Mononuclear cell (primary cell): ENCODE results near the gene DNAH14. TPM values are rescaled to one million over a fixed set of nuclear protein-coding genes. Genes with fewer than 3 reads are reported as not detected.
"Not testable (repeated sequence)": the region's sequence is repeated elsewhere in the genome, so short reads cannot be mapped to it uniquely, and the experiment has no call there.

Experiments used
- H3K27me3 ChIP-seq: 2 replicates; pipeline ENCODE4 v1.6.0; 2011; ENCODE audit warnings: low read length, control low read depth; ENCODE audit not compliant: insufficient read depth
- H3K4me1 ChIP-seq: 2 replicates; pipeline ENCODE4 v1.5.1; 2011; ENCODE audit warnings: mild to moderate bottlenecking, low read length, control low read depth; ENCODE audit not compliant: insufficient read depth
- H3K4me3 ChIP-seq: 2 replicates; pipeline ENCODE4 v1.5.1; 2011; ENCODE audit warnings: mild to moderate bottlenecking, low read length, moderate library complexity
- H3K9me3 ChIP-seq: 2 replicates; pipeline ENCODE4 v1.5.1; 2011; ENCODE audit warnings: low read depth, mild to moderate bottlenecking, control low read depth, low read length
- total RNA-seq: library from RNA; depleted of rRNA; stranded (reverse); fragments of >200 nt; gene quantifications from one replicate; pipeline ENCODE4 v1.2.3, GENCODE V29; 2012

DNAH14 gene
- total RNA-seq, 1 donor, result 2.7 TPM

DNA sequence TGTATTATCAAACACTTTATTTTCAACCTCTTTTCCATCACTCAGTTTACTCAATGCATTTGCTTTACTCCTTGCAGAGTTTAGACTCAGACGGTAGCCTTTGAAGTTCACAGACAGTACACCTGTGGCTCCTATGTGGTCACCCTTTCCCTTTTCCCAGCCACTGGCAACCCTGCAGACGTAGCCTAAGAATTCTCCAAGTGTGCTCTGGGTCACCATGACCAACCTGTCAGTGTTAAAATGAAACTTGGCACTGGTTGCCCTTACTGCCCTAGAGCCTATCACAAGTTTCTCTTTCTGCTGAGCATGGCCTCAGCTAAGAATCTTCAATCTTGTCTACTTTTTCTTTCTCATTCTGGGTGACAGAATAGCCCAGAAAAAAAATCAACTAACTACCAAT is 25.5 kb upstream of the DNAH14 start:
- peaks cover 3% of the 10 kb centered on the region for H3K27me3 ChIP-seq

DNA sequence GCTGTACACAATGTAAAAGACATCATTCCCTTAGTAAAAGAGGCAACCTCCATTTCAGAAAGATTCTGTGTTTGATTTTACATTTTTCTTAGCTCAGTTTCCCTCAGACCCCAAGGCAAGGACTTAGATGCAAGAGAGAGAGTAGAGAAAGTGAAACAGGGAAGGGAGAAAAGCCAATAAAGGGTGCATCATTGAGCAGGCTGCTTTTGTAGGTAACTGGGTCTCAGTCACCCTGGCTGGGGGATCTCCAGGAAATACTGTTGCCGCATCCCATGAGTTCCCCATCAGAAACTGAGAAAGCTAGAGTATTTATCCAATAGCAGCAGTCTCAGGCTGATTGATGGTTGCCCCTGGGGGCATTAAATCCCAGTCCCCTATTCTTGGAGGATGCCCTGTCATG is 23.1 kb upstream of the DNAH14 start:
- no peak overlapping the region for H3K4me3 ChIP-seq
- H3K4me1 ChIP-seq, result no peaks in the 10 kb centered on the region
- H3K27me3 ChIP-seq, result peaks cover 3% of the 10 kb centered on the region
- no peaks in the 10 kb centered on the region for H3K9me3 ChIP-seq

More for the DNA sequence above, 25.5 kb upstream of the DNAH14 start:
- Histone ChIP-seq H3K9me3 (no peaks in the 10 kb centered on the region), H3K4me1 (no peaks in the 10 kb centered on the region), H3K4me3 (no peak overlapping the region)

DNA sequence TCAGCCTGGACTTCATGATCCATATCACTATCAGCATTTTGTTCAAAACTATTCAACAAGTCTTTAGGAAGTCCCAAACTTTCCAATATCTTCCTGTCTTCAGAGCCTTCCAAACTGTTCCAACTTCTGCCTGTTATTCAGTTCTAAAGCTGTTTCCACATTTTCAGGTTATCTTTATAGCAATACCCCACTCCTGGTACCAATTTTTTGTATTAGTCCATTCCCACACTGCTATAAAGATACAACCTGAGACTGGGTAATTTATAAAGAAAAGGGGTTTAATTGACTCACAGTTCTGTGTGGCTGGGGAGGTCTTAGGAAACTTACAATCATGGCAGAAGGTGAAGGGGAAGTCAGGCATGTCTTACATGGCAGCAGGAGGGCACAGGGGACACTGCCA is 18.3 kb upstream of the DNAH14 start:
- peaks cover 13% of the 10 kb centered on the region for H3K9me3 ChIP-seq
- H3K4me3 ChIP-seq, result no peak overlapping the region
- H3K4me1 ChIP-seq, result no peaks in the 10 kb centered on the region
- H3K27me3 ChIP-seq, result no peaks in the 10 kb centered on the region

DNA sequence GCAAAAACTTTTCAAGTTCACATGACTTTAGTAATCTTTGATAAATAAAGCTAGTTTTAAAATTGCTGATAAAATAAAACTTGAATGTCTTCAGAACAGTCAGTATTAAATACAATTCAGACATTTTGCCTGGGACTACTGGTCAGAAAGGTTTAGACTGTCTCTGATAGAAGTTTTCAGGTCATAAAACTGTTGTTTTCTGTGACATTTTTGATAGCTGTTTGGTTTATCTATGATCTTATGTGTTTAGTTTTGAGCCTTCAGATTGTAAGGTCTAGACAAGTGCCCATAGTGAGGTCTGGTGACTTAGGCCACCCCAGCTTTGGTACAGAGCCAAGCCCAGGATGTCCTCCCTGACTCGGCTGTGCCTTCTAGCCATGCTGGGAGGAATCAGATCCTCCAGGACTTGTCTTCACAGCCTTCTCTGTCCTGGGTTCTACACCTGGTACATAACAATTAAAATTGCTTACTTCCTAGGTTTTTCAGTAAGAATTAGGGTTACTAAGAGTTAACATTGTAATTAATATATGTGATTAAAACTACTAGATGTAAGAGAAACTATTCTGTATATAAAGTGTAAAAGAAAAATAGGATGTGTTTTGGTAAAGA is 15.1 kb upstream of the DNAH14 start:
- no peaks in the 10 kb centered on the region for H3K4me1 ChIP-seq
- H3K27me3 ChIP-seq, result no peaks in the 10 kb centered on the region
- peaks cover 13% of the 10 kb centered on the region for H3K9me3 ChIP-seq
- no peak overlapping the region for H3K4me3 ChIP-seq

DNA sequence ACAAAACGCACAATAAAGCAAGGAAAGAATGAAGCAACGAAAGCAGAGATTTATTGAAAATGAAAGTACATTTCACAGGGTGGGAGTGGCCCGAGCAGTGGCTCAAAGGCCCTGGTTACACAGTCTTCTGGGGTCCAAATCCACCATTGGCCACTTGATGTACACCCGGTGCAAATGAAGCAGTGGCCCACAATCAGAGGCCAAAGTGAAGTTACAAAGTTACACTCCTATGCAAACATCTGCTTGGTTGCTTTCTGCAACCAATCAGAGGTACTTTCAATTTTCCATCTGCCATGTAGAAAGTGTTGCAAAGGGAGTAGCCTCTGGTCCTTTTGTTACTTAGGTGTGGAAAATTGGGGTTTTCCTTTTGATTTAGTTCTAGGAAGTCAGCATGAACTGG is 10.0 kb upstream of the DNAH14 start:
- Histone ChIP-seq H3K4me1 (no peaks in the 10 kb centered on the region), H3K4me3 (no peak overlapping the region), H3K9me3 (peaks cover 8% of the 10 kb centered on the region), H3K27me3 (no peaks in the 10 kb centered on the region)

DNA sequence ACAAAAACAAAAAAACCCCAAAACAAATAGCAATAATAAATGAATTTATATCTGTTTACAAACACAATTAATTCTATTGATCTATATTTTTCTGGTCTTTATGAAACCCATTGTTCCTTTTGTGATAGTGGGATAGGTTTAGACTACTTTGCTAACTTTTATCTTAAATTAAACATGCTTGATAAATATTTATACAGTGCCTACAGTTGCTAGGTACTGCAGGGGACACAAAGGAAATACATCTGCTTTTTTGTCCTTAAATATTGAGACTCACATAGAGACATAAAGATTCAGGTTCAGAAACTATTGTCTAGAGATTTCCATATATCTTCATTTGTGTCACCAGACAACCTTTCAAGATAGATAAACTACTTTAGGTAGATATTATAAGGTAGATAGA is 8.5 kb upstream of the DNAH14 start:
- Histone ChIP-seq H3K4me1 (no peaks in the 10 kb centered on the region), H3K27me3 (no peaks in the 10 kb centered on the region), H3K9me3 (no peaks in the 10 kb centered on the region), H3K4me3 (no peak overlapping the region)

DNA sequence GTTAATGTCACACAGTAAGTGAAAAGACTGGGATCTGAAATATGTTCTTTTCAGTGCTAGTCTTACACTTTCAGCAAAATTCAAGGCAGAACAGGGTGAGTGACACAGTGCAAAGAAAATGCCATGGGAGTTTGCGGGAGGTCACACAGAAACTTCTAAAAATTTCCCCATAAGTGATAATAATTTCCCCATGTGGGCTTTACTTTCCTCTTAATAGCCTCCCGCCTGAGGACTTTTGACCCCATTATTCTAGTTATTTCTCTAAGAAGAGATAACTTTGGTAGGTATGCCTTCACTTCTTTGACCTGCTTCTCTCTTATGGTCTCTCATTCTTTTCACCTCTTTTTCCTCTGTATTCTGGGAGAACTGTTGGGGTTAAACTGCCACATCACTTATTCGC is 8.1 kb upstream of the DNAH14 start:
- no peak overlapping the region for H3K4me3 ChIP-seq
- no peaks in the 10 kb centered on the region for H3K27me3 ChIP-seq
- no peaks in the 10 kb centered on the region for H3K9me3 ChIP-seq
- H3K4me1 ChIP-seq, result no peaks in the 10 kb centered on the region

DNA sequence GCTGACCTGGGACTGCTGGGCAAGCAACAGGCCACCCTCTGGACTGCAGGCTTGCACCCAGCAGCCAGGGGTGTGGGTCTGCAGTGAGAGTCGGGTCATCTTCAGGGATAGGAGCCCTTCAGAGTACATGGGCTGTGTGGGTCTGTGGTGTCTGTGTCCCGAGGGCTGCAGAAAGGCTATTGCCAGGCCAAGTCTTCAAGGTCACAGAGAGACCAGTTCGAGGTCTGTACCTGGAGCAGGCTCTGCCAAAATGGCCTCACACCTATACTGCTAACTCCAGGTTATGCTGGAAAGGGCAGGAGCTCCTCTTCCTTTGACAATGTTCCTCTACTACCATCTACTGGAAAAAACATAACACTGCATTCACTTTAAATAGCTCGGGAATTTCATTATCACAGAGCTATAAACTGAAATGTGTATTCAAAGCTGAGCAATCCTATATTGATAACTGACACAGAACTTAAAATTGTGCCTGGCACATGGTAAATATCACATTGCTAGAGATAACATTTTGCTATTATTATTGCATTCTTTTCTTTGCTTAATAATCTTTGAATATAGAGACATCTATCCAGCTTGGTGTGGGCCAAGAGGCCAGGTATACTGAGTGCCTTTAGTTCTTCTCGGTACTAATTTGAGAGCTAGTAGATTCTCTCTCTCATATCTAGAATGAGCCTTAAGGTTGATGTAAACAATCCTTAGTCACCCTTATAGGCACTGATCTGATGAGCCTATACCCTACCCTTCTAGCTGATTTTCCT is 6.9 kb upstream of the DNAH14 start:
- Histone ChIP-seq H3K4me1 (no peaks in the 10 kb centered on the region), H3K27me3 (no peaks in the 10 kb centered on the region), H3K9me3 (no peaks in the 10 kb centered on the region), H3K4me3 (no peak overlapping the region)

DNA sequence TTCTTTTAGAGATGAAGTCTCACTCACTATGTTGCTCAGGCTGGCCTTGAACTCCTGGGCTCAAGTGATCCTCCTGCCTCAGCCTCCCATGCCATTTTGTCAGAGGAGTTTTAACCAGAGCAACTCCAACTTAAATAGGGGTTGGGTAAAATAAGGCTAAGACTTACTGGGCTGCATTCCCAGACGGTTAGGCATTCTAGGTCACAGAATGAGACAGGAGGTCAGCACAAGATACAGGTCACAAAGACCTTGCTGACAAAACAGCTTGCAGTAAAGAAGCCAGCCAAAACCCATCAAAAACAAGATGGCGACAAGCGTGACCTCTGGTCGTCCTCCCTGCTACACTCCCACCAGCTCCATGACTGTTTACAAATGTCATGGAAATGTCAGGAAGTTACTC is 5.7 kb upstream of the DNAH14 start:
- Histone ChIP-seq H3K4me1 (no peaks in the 10 kb centered on the region), H3K27me3 (no peaks in the 10 kb centered on the region), H3K4me3 (no peak overlapping the region), H3K9me3 (no peaks in the 10 kb centered on the region)

DNA sequence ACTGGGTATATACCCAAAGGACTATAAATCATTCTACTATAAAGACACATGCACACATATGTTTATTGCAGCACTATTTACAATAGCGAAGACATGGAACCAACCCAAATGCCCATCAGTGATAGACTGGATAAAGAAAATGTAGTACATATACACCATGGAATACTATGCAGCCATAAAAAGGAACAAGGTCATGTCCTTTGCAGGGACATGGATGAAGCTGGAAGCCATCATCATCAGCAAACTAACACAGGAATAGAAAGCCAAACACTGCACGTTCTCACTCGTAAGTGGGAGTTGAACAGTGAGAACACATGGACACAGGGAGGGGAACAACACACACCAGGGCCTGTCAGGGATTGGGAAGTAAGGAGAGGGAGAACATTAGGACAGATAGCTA is 1.8 kb upstream of the DNAH14 start:
- peaks cover 20% of the 10 kb centered on the region for H3K27me3 ChIP-seq
- not testable (repeated sequence) for H3K9me3 ChIP-seq, H3K4me3 ChIP-seq, H3K4me1 ChIP-seq

DNA sequence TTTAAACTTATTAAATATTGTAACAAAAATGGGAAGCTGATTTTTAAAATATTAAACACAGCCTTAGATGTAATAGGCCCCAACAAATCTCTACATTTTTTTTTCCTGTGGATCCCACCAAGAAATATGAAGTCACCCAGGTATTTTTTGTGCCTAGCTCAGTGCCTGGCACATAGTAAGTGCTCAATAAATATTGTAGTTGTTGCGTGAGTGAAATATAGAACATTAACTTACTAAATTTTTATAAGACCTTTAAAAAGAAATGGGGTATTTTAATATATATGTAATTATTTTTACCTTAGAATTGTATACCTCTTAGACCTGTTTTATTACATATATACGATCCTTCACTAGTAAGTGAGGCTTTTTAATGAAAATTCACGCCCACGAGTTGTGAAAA is 569 bp upstream of the DNAH14 start:
- Histone ChIP-seq H3K4me3 (no peak overlapping the region), H3K9me3 (peaks cover 22% of the 10 kb centered on the region), H3K27me3 (peaks cover 22% of the 10 kb centered on the region), H3K4me1 (peaks cover 8% of the 10 kb centered on the region)

DNA sequence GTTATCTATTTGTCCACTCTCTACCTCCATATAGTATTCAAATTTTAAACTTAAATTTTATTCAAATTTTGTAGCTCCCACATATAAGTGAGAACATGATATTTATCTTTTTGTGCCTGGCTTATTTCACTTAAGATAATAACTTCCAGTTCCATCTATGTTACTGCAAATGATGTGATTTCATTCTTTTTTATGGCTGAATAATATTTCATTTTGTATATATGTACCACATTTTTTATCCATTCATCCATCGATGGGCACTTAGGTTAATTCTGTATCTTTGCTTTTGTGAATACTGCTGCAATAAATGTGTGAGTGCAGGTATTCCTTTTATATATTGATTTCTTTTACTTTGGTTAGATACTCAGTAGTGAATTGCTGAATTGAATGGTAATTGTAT is 2.1 kb downstream of the DNAH14 start:
- Histone ChIP-seq H3K9me3 (peaks cover 43% of the 10 kb centered on the region), H3K4me3 (no peak overlapping the region), H3K27me3 (peaks cover 22% of the 10 kb centered on the region), H3K4me1 (peaks cover 8% of the 10 kb centered on the region)

DNA sequence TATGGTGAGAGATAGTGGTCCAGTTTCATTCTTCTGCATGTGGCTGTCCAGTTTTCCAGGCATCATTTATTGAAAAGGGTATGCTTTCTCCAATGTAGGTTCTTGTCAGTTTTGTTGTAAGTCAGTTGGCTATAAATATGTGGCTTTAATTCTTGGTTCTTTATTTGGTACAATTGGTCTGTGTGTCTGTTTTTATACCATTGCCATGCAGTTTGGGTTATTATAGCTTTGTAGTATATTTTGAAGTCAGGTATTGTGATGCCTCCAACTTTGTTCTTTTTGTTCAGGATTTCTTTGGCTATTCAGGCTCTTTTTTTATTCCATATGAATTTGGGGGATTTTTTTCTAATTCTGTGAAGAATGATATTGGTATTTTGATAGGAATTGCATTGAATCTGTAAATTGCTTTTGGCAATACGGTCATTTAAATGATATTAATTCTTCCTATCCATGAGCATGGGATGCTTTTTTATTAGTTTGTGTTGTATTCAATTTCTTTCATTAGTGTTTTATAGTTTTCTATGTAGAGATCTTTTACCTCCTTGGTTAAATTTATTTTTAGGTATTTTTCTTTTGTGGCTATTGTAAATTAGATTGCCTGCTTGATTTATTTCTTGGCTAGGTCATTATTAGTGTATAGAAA is 3.3 kb downstream of the DNAH14 start:
- no peak overlapping the region for H3K4me3 ChIP-seq
- peaks cover 22% of the 10 kb centered on the region for H3K27me3 ChIP-seq
- H3K4me1 ChIP-seq, result peaks cover 8% of the 10 kb centered on the region
- peaks cover 44% of the 10 kb centered on the region for H3K9me3 ChIP-seq

DNA sequence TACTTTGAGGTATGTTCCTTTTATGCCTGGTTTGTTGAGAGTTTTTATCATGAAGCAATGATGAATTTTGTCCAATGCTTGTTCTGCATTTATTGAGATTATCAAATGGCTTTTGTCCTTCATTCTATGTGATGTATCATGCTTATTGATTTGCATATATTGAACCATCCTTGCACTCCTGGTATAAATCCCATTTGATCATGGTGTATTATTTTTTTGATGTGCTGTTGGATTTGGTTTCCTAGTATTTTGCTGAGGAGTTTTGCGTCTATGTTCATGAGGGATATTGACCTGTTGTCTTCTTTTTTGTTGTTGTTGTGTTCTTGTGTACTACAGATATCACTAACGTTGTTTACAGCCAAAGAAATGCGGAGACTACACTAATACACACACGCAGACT is 4.1 kb downstream of the DNAH14 start:
- H3K4me1 ChIP-seq, result peaks cover 8% of the 10 kb centered on the region
- H3K27me3 ChIP-seq, result peaks cover 22% of the 10 kb centered on the region
- H3K9me3 ChIP-seq, result peaks cover 44% of the 10 kb centered on the region
- H3K4me3 ChIP-seq, result no peak overlapping the region

DNA sequence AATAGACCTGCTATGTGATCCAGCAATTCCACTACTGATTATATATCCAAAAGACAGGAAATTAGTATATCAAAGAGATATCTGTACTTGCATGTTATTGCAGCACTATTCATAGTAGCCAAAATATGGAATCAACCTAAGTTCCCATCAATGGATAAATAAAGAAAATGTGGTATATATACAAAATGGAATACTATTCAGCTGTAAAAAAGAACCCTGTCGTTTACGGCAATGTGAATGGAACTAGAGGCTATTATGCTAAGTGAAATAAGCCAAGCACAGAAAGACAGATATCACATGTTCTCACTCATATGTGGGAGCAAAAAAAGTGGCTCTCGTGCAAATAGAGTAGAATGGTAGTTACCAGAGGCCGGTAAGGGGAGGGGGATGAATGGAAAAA is 9.2 kb downstream of the DNAH14 start:
- Histone ChIP-seq H3K27me3 (no peaks in the 10 kb centered on the region), H3K4me1 (no peaks in the 10 kb centered on the region), H3K4me3 (no peak overlapping the region), H3K9me3 (peaks cover 25% of the 10 kb centered on the region)
